HL-60 (cell line): ENCODE results near the gene CHCHD1.

Experiments
- DNase-seq, 2 experiments: peaks; one replicate each; pipeline ENCODE4 v3.0.0-alpha.2; 2010 to 2020; ENCODE audit warnings: low read depth in 1 of 2, low spot score in 1 of 2
- H3K27ac ChIP-seq: fragments of 250-450 bp; sonication (Bioruptor Pico); replicated peaks from 2 replicates; pipeline ENCODE4 v1.5.1; 2020; ENCODE audit warnings: mild to moderate bottlenecking, moderate library complexity
- H3K27me3 ChIP-seq: fragments of 250-450 bp; sonication (Bioruptor Pico); 2 replicates; pipeline ENCODE4 v1.5.1; 2021; ENCODE audit warnings: mild to moderate bottlenecking, moderate library complexity; ENCODE audit not compliant: insufficient read depth, poor library complexity, severe bottlenecking
- H3K4me3 ChIP-seq: replicated peaks from 2 replicates; pipeline ENCODE4 v1.5.1; 2011; ENCODE audit warnings: mild to moderate bottlenecking, control low read depth, low read length; ENCODE audit not compliant: insufficient read depth
- GABPA ChIP-seq: IDR thresholded peaks from 2 replicates; pipeline ENCODE4 v1.6.1; 2012; ENCODE audit warnings: low read depth
- POLR2AphosphoS5 ChIP-seq: IDR thresholded peaks from 2 replicates; pipeline ENCODE4 v1.6.1; 2012; ENCODE audit warnings: low read depth
- SPI1 ChIP-seq: IDR thresholded peaks from 2 replicates; pipeline ENCODE4 v1.6.1; 2012; ENCODE audit warnings: low read depth, mild to moderate bottlenecking, borderline replicate concordance
- TF ChIP-seq, protein P1 (sequence below): IDR thresholded peaks from one replicate; pipeline ENCODE4 v1.5.1; 2011; ENCODE audit warnings: low read length, control low read depth, inconsistent platforms; ENCODE audit not compliant: insufficient read depth
- TF ChIP-seq, protein P2 (sequence below): IDR thresholded peaks from 2 replicates; pipeline ENCODE4 v1.6.1; 2012; ENCODE audit warnings: low read depth; ENCODE audit not compliant: insufficient replicate concordance

CHCHD1 gene

DNA sequence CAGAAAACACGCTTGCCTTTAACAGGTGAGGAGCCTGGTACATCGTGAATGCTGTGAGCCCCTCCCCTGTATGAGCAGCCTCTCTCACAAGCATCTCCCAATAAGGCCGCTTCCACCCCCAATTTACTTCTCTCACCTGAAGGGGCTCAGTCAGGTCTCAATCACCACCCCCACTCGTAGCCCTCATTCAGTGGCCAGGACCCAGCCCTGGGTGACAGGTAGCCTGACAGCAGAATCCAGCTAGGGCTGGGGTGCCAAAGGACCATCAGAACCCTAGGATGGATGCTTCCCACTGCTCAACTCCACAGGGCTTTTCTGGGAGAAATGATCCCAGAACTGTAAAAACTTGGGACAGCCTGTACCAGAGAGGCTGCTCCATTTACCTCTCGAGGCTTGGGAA is 36.0 kb downstream of the CHCHD1 start:
- no peak for DNase-seq

GRCh38 chr10:73818402-73818801 is 36.6 kb downstream of the CHCHD1 start:
- no peak for TF ChIP-seq SPI1
- TF ChIP-seq GABPA, result no peak
- TF ChIP-seq, protein P1, sequence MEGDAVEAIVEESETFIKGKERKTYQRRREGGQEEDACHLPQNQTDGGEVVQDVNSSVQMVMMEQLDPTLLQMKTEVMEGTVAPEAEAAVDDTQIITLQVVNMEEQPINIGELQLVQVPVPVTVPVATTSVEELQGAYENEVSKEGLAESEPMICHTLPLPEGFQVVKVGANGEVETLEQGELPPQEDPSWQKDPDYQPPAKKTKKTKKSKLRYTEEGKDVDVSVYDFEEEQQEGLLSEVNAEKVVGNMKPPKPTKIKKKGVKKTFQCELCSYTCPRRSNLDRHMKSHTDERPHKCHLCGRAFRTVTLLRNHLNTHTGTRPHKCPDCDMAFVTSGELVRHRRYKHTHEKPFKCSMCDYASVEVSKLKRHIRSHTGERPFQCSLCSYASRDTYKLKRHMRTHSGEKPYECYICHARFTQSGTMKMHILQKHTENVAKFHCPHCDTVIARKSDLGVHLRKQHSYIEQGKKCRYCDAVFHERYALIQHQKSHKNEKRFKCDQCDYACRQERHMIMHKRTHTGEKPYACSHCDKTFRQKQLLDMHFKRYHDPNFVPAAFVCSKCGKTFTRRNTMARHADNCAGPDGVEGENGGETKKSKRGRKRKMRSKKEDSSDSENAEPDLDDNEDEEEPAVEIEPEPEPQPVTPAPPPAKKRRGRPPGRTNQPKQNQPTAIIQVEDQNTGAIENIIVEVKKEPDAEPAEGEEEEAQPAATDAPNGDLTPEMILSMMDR, result no peak
- no peak for TF ChIP-seq POLR2AphosphoS5
- TF ChIP-seq, protein P2, sequence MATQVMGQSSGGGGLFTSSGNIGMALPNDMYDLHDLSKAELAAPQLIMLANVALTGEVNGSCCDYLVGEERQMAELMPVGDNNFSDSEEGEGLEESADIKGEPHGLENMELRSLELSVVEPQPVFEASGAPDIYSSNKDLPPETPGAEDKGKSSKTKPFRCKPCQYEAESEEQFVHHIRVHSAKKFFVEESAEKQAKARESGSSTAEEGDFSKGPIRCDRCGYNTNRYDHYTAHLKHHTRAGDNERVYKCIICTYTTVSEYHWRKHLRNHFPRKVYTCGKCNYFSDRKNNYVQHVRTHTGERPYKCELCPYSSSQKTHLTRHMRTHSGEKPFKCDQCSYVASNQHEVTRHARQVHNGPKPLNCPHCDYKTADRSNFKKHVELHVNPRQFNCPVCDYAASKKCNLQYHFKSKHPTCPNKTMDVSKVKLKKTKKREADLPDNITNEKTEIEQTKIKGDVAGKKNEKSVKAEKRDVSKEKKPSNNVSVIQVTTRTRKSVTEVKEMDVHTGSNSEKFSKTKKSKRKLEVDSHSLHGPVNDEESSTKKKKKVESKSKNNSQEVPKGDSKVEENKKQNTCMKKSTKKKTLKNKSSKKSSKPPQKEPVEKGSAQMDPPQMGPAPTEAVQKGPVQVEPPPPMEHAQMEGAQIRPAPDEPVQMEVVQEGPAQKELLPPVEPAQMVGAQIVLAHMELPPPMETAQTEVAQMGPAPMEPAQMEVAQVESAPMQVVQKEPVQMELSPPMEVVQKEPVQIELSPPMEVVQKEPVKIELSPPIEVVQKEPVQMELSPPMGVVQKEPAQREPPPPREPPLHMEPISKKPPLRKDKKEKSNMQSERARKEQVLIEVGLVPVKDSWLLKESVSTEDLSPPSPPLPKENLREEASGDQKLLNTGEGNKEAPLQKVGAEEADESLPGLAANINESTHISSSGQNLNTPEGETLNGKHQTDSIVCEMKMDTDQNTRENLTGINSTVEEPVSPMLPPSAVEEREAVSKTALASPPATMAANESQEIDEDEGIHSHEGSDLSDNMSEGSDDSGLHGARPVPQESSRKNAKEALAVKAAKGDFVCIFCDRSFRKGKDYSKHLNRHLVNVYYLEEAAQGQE, result no peak
- Histone ChIP-seq H3K27me3 (no peaks in the 10 kb centered on the region), H3K4me3 (no peak overlapping the region), H3K27ac (no peak overlapping the region)
- no peak for DNase-seq

More for the DNA sequence above, 36.0 kb downstream of the CHCHD1 start:
- Histone ChIP-seq H3K27ac (no peak overlapping the region), H3K27me3 (no peaks in the 10 kb centered on the region), H3K4me3 (no peak overlapping the region)
- TF ChIP-seq POLR2AphosphoS5 (no peak), GABPA (no peak), SPI1 (no peak)
- TF ChIP-seq, protein P2, result no peak
- TF ChIP-seq, protein P1, result no peak

- H3K27me3 ChIP-seq, result no peaks in the 10 kb centered on the region
- no peak for DNase-seq
- peak overlapping the region; percentile 28; the same call in 1 of the 2 replicates for H3K27ac ChIP-seq
- no peak overlapping the region for H3K4me3 ChIP-seq
- TF ChIP-seq, protein P2, result no peak
- TF ChIP-seq, protein P1, result no peak
These were observed 37.2 kb downstream of the CHCHD1 start for GRCh38 chr10:73819081-73819480.
